ENCODE measurements around the gene PPT1.
"Not testable (repeated sequence)": the region's sequence is repeated elsewhere in the genome, so short reads cannot be mapped to it uniquely, and the experiment has no call there.

The PPT1 gene

GRCh38 chr1:40042341-40042740 is 54.7 kb downstream of the PPT1 start:
- Mint-ChIP-seq H3K27ac (ENCODE audit: low read depth) (peak overlapping the region; percentile 96), H3K4me1 (peaks cover 79% of the 10 kb centered on the region), H3K9me3 (no peaks in the 10 kb centered on the region), H3K4me3 (peak overlapping the region; percentile 76), H3K36me3 (ENCODE audit: insufficient read depth) (peaks cover 39% of the 10 kb centered on the region), H3K27me3 (no peaks in the 10 kb centered on the region)
- DNase-seq (ENCODE audit: low spot score in 2 of 2) (no peak), ATAC-seq (replicated peaks; ENCODE audit: extremely low read depth, poor library complexity, severe bottlenecking) (no peak)

GRCh38 chr1:40041466-40041838 is 55.6 kb downstream of the PPT1 start:
- no peak for DNase-seq (ENCODE audit: low spot score in 2 of 2)
- Mint-ChIP-seq H3K4me3 (peak overlapping the region; percentile 76), H3K4me1 (peaks cover 83% of the 10 kb centered on the region), H3K27ac (ENCODE audit: low read depth) (peak overlapping the region; percentile 96), H3K9me3 (no peaks in the 10 kb centered on the region), H3K27me3 (no peaks in the 10 kb centered on the region), H3K36me3 (ENCODE audit: insufficient read depth) (peaks cover 39% of the 10 kb centered on the region)
- no peak for ATAC-seq (replicated peaks; ENCODE audit: extremely low read depth, poor library complexity, severe bottlenecking)

DNA sequence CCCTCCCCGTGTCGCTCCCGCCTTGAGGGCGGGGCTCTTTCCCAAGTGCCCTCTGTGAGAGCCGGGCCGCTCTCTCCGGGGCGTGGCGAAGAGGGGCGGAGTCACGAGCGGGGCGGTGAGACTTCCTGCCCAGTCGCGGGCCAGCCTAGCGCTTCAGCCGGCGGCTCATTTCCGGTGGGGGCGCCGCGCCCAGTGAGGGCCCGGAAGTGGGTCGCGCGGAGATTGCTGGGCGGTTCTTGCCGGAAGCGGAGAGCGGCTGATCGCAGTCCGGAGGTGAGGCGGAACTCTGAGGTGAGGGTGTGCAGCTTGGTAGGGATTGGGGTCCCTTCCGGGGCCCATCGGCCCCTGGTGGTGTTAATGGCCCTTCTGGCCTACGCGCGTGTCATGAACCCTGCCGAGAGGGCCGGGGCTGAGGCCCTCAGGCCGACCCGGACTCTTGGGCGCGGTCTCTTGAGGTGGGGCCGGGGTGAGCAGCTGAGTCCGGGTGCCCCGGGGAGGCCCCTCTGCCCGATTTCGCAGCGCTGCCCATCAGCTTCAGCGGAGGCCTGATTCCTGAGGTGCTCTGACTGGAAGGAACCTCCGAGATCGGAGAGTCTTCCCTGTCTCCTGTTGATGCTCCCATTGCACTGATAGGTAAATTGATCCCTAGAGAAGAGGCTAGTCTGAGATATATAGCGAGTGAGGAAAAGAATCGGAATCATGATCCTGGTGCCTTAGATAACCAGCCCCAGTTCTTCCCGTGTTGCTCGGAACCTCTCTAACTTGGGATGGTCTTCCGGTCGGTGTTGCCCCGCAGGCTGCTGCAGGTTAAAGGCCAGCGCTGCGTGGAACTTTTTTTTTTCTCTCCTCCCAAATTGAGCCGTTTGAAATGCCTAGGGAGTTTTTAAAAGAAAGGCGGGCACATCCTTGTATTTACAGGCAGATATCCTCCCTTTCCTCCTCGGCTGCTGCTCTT is 56.3 kb downstream of the PPT1 start, which contains the start of gene CAP1:
CAP1 (plus strand) TSS at position 219 of the 955 bp plus-strand sequence. CDS start 18,618 bp downstream, outside the sequence.
- peak within 1 kb of the TSS; percentile 76 for H3K4me3 Mint-ChIP-seq
- no peaks in the 10 kb centered on the region for H3K27me3 Mint-ChIP-seq
- peak; percentile 99 to 100 for DNase-seq (ENCODE audit: low spot score in 2 of 2)
- H3K9me3 Mint-ChIP-seq: no peaks in the 10 kb centered on the region
- ATAC-seq (replicated peaks; ENCODE audit: extremely low read depth, poor library complexity, severe bottlenecking): peak; percentile 89
- peaks cover 35% of the 10 kb centered on the region for H3K36me3 Mint-ChIP-seq (ENCODE audit: insufficient read depth)
- peak within 1 kb of the TSS; percentile 96 for H3K27ac Mint-ChIP-seq (ENCODE audit: low read depth)
- peaks cover 80% of the 10 kb centered on the region for H3K4me1 Mint-ChIP-seq

DNA sequence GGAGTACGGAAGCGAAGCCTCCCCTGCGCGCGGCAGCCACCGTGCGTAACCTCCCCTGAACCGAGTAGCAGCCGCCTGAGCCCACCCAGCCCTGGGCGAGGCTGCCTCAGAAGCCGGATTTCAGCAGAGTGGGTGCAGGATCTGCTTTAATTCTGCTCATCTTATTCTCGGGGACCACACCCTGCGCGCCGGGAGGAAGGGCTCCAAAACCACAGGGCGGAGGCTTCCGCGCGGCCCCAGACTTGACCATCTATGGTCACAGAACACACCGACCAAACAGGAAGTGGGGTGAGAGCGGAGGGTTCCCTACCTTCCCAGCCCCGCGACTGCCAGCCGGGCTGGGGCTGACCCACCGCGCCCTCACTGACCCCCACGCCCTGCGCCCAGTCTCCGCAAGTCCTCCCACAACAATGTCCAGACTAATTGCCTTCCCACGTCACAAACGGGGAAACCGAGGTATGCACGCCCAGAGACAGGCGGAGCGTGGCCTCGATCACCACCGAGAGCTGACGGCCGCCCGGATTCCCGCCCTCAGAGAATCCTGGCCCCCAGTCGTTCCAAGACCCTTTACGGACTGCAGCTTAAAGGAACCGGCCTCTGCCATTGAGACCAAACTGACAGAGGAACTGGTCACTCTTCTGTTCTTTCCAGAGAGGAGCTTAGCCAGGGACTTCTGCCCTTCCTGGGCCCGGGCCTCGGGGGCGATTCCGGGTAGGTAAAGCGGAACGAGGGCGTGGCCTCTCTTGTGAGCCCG is 57.1 kb downstream of the PPT1 start:
- Mint-ChIP-seq H3K27me3 (no peaks in the 10 kb centered on the region), H3K4me1 (peaks cover 72% of the 10 kb centered on the region), H3K27ac (ENCODE audit: low read depth) (peak overlapping the region; percentile 96), H3K36me3 (ENCODE audit: insufficient read depth) (peaks cover 30% of the 10 kb centered on the region), H3K9me3 (no peaks in the 10 kb centered on the region), H3K4me3 (peak overlapping the region; percentile 76)
- ATAC-seq (replicated peaks; ENCODE audit: extremely low read depth, poor library complexity, severe bottlenecking): peak; percentile 52
- peak; percentile 44 to 58 for DNase-seq (ENCODE audit: low spot score in 2 of 2)

DNA sequence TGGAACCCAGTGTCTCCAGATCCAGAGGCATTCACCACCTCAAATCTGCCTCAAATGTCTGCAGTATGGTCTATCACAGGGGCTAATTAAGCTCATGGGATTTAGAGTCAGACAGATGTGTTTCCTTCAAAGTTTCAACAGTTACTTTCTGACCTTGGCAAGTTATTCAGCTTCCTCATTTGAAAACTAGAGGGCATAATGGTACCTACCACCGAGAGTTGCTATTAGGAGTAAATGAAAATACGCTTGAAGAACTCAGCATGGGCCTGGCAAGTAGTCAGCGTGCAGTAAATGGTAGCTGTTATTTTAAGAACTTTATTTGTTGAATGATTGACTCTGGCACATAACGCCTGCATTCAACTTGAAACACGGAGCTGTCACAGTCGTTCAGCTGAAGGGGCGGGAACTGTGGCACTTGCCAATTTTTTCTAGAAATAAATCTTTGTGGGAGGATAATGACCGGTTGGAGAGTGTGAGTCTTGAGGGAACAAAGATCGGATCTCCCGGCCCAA is 57.8 kb downstream of the PPT1 start:
- H3K27me3 Mint-ChIP-seq: no peaks in the 10 kb centered on the region
- peaks cover 28% of the 10 kb centered on the region for H3K36me3 Mint-ChIP-seq (ENCODE audit: insufficient read depth)
- ATAC-seq (replicated peaks; ENCODE audit: extremely low read depth, poor library complexity, severe bottlenecking) (peak; percentile 8), DNase-seq (ENCODE audit: low spot score in 2 of 2) (peak in 1 of 2 donors; percentile 48)
- peak overlapping the region; percentile 76 for H3K4me3 Mint-ChIP-seq
- H3K4me1 Mint-ChIP-seq: peaks cover 73% of the 10 kb centered on the region
- peak overlapping the region; percentile 96 for H3K27ac Mint-ChIP-seq (ENCODE audit: low read depth)
- H3K9me3 Mint-ChIP-seq: no peaks in the 10 kb centered on the region

DNA sequence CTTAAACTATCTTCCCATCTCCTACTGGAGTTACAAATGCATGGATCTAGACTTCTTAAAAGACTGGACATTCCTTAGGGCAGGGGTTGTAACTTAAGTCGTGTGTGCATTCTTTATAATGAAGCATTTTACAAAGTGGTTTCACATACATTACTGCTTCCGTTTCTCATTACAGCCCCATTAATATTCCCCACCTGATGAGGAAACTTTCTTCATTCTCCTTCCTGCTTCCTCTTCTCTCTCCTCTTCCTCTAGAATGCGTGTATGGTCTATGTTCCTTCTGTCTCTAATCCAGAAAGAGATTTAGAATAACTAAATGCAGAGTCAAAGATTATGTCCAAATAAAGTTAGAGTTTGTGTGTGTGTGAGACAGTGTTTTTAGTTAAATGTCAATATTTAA is 58.4 kb downstream of the PPT1 start:
- H3K36me3 Mint-ChIP-seq (ENCODE audit: insufficient read depth): peaks cover 23% of the 10 kb centered on the region
- DNase-seq (ENCODE audit: low spot score in 2 of 2): no peak
- H3K4me1 Mint-ChIP-seq: peaks cover 73% of the 10 kb centered on the region
- no peaks in the 10 kb centered on the region for H3K27me3 Mint-ChIP-seq
- H3K27ac Mint-ChIP-seq (ENCODE audit: low read depth): peak overlapping the region; percentile 96
- peak overlapping the region; percentile 5 for H3K4me3 Mint-ChIP-seq
- no peaks in the 10 kb centered on the region for H3K9me3 Mint-ChIP-seq
- no peak for ATAC-seq (replicated peaks; ENCODE audit: extremely low read depth, poor library complexity, severe bottlenecking)

DNA sequence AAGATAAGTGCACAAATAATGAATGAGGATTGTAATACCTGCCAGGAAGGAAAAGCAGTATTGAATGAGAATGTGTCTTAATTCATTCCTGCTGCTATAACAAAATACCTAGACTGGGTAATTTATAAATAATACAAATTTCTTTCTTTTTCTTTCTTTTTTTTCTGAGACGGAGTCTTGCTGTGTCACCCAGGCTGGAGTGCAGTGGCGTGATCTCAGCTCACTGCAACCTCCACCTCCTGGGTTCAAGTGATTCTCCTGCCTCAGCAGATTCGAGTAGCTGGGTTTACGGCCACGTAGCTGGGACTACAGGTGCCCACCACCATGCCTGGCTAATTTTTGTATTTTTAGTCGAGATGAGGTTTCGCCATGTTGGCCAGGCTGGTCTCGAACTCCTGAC is 59.8 kb downstream of the PPT1 start:
- peaks cover 14% of the 10 kb centered on the region for H3K36me3 Mint-ChIP-seq (ENCODE audit: insufficient read depth)
- H3K4me1 Mint-ChIP-seq: peaks cover 62% of the 10 kb centered on the region
- H3K4me3 Mint-ChIP-seq; H3K27me3 Mint-ChIP-seq; H3K9me3 Mint-ChIP-seq; H3K27ac Mint-ChIP-seq (ENCODE audit: low read depth); DNase-seq (ENCODE audit: low spot score in 2 of 2); ATAC-seq (replicated peaks; ENCODE audit: extremely low read depth, poor library complexity, severe bottlenecking): not testable (repeated sequence)

GRCh38 chr1:40036574-40036973 is 60.5 kb downstream of the PPT1 start:
- no peak overlapping the region for H3K27ac Mint-ChIP-seq (ENCODE audit: low read depth)
- no peak for ATAC-seq (replicated peaks; ENCODE audit: extremely low read depth, poor library complexity, severe bottlenecking)
- no peaks in the 10 kb centered on the region for H3K9me3 Mint-ChIP-seq
- no peak overlapping the region for H3K4me3 Mint-ChIP-seq
- DNase-seq (ENCODE audit: low spot score in 2 of 2): no peak
- H3K36me3 Mint-ChIP-seq (ENCODE audit: insufficient read depth): peaks cover 11% of the 10 kb centered on the region
- no peaks in the 10 kb centered on the region for H3K27me3 Mint-ChIP-seq
- H3K4me1 Mint-ChIP-seq: peaks cover 57% of the 10 kb centered on the region

- Mint-ChIP-seq H3K27ac (ENCODE audit: low read depth) (peak overlapping the region; percentile 20), H3K27me3 (no peaks in the 10 kb centered on the region), H3K4me1 (peaks cover 48% of the 10 kb centered on the region), H3K36me3 (ENCODE audit: insufficient read depth) (peaks cover 4% of the 10 kb centered on the region), H3K4me3 (no peak overlapping the region), H3K9me3 (no peaks in the 10 kb centered on the region)
- DNase-seq (ENCODE audit: low spot score in 2 of 2): no peak
- no peak for ATAC-seq (replicated peaks; ENCODE audit: extremely low read depth, poor library complexity, severe bottlenecking)
Measured at GRCh38 chr1:40034869-40035268, 62.2 kb downstream of the PPT1 start.

DNA sequence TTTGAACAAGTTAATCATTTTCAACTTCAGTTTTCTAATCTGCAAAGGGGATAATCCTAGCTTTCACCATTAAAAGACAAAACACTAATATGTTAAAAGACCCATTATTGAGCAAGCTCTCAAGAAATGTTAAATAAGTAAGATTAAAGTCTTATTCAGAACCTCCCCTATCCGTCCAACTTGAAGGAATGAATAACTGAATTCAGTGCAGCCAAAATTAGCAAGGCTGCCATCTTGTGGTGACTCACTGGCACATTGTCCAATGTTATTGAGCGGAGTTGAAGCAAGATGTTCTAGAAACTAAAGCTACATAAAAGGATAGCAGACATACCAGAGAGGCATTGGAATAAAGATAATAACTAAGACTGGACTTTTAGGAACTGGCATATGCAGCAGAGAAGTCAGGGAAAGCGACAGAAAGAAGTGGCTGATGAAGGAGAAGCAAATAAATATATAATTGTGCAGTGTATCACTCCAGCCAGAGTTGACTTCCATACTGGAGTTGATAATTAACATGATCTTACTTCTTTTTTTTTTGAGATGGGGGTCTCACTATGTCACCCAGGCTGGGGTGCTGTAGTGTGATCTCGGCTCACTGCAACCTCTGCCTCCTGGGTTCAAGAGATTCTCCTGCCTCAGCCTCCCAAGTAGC is 64.7 kb downstream of the PPT1 start:
- Mint-ChIP-seq H3K4me1 (peaks cover 31% of the 10 kb centered on the region), H3K4me3 (no peak overlapping the region), H3K27me3 (no peaks in the 10 kb centered on the region), H3K36me3 (ENCODE audit: insufficient read depth) (no peaks in the 10 kb centered on the region), H3K27ac (ENCODE audit: low read depth) (no peak overlapping the region), H3K9me3 (no peaks in the 10 kb centered on the region)
- no peak for ATAC-seq (replicated peaks; ENCODE audit: extremely low read depth, poor library complexity, severe bottlenecking)
- peak in 1 of 2 donors; percentile 42 for DNase-seq (ENCODE audit: low spot score in 2 of 2)

- Mint-ChIP-seq H3K9me3 (no peaks in the 10 kb centered on the region), H3K36me3 (ENCODE audit: insufficient read depth) (no peaks in the 10 kb centered on the region), H3K4me1 (peaks cover 25% of the 10 kb centered on the region), H3K4me3 (no peak overlapping the region), H3K27ac (ENCODE audit: low read depth) (no peak overlapping the region), H3K27me3 (no peaks in the 10 kb centered on the region)
- ATAC-seq (replicated peaks; ENCODE audit: extremely low read depth, poor library complexity, severe bottlenecking) (no peak), DNase-seq (ENCODE audit: low spot score in 2 of 2) (no peak)
Measured at GRCh38 chr1:40030528-40031135, 66.4 kb downstream of the PPT1 start.

DNA sequence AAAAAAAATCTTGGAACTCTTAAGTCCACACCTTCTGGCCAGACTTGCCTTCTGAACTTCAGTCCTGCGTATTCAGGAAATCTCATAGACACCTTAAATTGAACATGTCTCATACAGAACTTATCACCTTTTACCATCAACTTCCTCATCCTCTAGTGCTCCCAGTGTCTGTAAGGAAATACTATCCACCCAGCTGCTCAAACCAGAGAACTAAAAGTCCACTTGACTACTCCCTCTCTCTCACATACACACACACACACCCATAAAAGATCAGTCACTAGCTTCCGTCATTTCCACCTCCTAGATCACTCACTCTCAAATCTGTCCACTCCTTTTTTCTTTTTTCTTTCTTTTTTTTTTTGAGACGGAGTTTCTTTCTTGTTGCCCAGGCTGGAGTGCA is 67.4 kb downstream of the PPT1 start:
- no peak for ATAC-seq (replicated peaks; ENCODE audit: extremely low read depth, poor library complexity, severe bottlenecking)
- H3K4me3 Mint-ChIP-seq: no peak overlapping the region
- H3K9me3 Mint-ChIP-seq: no peaks in the 10 kb centered on the region
- H3K36me3 Mint-ChIP-seq (ENCODE audit: insufficient read depth): no peaks in the 10 kb centered on the region
- peaks cover 21% of the 10 kb centered on the region for H3K4me1 Mint-ChIP-seq
- H3K27me3 Mint-ChIP-seq: no peaks in the 10 kb centered on the region
- no peak for DNase-seq (ENCODE audit: low spot score in 2 of 2)
- H3K27ac Mint-ChIP-seq (ENCODE audit: low read depth): no peak overlapping the region

Measured in central memory CD8-positive, alpha-beta T cell (primary cell).